Erythroblast (primary cell): ENCODE measurements around the gene OR2T8.

Experiments
- GATA1 ChIP-seq: IDR thresholded peaks from 2 replicates; pipeline ENCODE4 v1.6.1; 2011; ENCODE audit warnings: low read depth, mild to moderate bottlenecking, control low read depth, low read length, moderate library complexity
- POLR2A ChIP-seq: IDR thresholded peaks from 2 replicates; pipeline ENCODE4 v1.6.1; 2011; ENCODE audit warnings: mild to moderate bottlenecking, low read length

DNA sequence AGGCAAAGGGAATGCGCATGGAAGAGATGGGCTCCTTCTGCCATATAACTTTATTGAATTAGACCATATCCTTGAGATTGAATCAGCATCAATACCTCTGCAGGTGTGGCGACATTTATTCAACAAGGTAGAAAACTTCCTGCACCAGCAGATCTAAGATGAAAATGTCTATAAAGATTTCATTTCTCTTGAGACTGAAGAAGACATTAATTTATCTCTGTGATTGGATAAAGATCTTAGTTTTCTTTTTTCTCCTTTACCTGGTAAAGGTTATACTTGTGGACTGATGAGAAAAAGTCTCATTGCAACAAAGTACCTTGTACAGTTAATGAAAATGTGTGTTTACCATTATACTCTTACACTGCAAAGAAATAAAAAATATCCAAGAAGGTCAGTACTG, at the start of gene OR2T8:
- TF ChIP-seq POLR2A: no peak
- TF ChIP-seq GATA1: no peak
